Neural cell (in vitro differentiated cells): Measurements from ENCODE around the gene RETNLB. TPM values are rescaled to one million over a fixed set of nuclear protein-coding genes. Genes with fewer than 3 reads are reported as not detected.

Experiments
- H2AFZ ChIP-seq: fragments of 200-600, 300-800 bp; sonication (generic), shearing (Covaris generic); 2 replicates; pipeline ENCODE4 v1.6.0; 2014; ENCODE audit warnings: low read depth, mild to moderate bottlenecking, antibody characterized with exemption, low read length, moderate library complexity
- H3F3A ChIP-seq: fragments of 200-600 bp; shearing (Covaris generic); 2 replicates; pipeline ENCODE4 v1.6.1; 2016; ENCODE audit warnings: mild to moderate bottlenecking, moderate library complexity, mixed read lengths, antibody characterized with exemption, low read length; ENCODE audit not compliant: insufficient read depth, poor library complexity, severe bottlenecking
- H3K27ac ChIP-seq: fragments of 200-600, 300-800 bp; sonication (generic), shearing (Covaris generic); 2 replicates; pipeline ENCODE4 v1.5.1; 2014; ENCODE audit warnings: mild to moderate bottlenecking, low read length, moderate library complexity
- H3K27me3 ChIP-seq: fragments of 300-800, 200-600 bp; sonication (generic), shearing (Covaris generic); 2 replicates; pipeline ENCODE4 v1.6.0; 2014; ENCODE audit warnings: mild to moderate bottlenecking, low read depth, low read length, moderate library complexity; ENCODE audit not compliant: insufficient read depth
- H3K36me3 ChIP-seq: fragments of 300-800, 200-600 bp; sonication (generic), shearing (Covaris generic); 2 replicates; pipeline ENCODE4 v1.5.1; 2014; ENCODE audit warnings: mild to moderate bottlenecking, antibody characterized with exemption, low read length, moderate library complexity; ENCODE audit not compliant: insufficient read depth
- H3K4me2 ChIP-seq: fragments of 300-800, 200-600 bp; sonication (generic), shearing (Covaris generic); 2 replicates; pipeline ENCODE4 v1.6.0; 2014; ENCODE audit warnings: mild to moderate bottlenecking, low read length
- H3K4me3 ChIP-seq: fragments of 300-800, 200-600 bp; sonication (generic), shearing (Covaris generic); 2 replicates; pipeline ENCODE4 v1.5.1; 2014; ENCODE audit warnings: mild to moderate bottlenecking, low read length, moderate library complexity
- H3K79me2 ChIP-seq: fragments of 200-600 bp; shearing (Covaris generic); replicated peaks from 2 replicates; pipeline ENCODE4 v1.6.0; 2014; ENCODE audit warnings: mild to moderate bottlenecking, low read length, moderate library complexity; ENCODE audit not compliant: insufficient read depth
- H3K9ac ChIP-seq: fragments of 300-800, 200-600 bp; sonication (generic), shearing (Covaris generic); 2 replicates; pipeline ENCODE4 v1.6.1; 2016; ENCODE audit warnings: mild to moderate bottlenecking, low read length, mixed read lengths
- H3K9me2 ChIP-seq: fragments of 200-600 bp; shearing (Covaris generic); 2 replicates; pipeline ENCODE4 v1.6.1; 2016; ENCODE audit warnings: mild to moderate bottlenecking, low read length, mixed read lengths; ENCODE audit not compliant: insufficient read depth
- H3K9me3 ChIP-seq: fragments of 200-600, 300-800 bp; sonication (generic), shearing (Covaris generic); 2 replicates; pipeline ENCODE4 v1.6.1; 2016; ENCODE audit warnings: mild to moderate bottlenecking, mixed run types, low read length, moderate library complexity, mixed read lengths
- H4K20me1 ChIP-seq: fragments of 200-600 bp; shearing (Covaris generic); 2 replicates; pipeline ENCODE4 v1.6.1; 2016; ENCODE audit warnings: mild to moderate bottlenecking, mixed run types; ENCODE audit not compliant: insufficient read depth
- EP300 ChIP-seq: fragments of 450-650 bp; conservative IDR thresholded peaks from 2 replicates; pipeline ENCODE4 v1.6.1; 2014; ENCODE audit warnings: antibody characterized with exemption, mild to moderate bottlenecking, moderate library complexity; ENCODE audit not compliant: poor library complexity, severe bottlenecking
- EZH2 ChIP-seq: fragments of 200-600, 300-800 bp; shearing (Covaris generic), sonication (generic); IDR thresholded peaks from 2 replicates; pipeline ENCODE4 v1.6.1; 2014; ENCODE audit warnings: antibody characterized with exemption, low read length, borderline replicate concordance, mild to moderate bottlenecking; ENCODE audit not compliant: insufficient read depth, poor library complexity, severe bottlenecking
- MXI1 ChIP-seq: fragments of 450-650 bp; conservative IDR thresholded peaks from 2 replicates; pipeline ENCODE4 v1.6.1; 2014; ENCODE audit warnings: antibody characterized with exemption, mild to moderate bottlenecking; ENCODE audit not compliant: poor library complexity, severe bottlenecking
- POLR2AphosphoS5 ChIP-seq: IDR thresholded peaks from 2 replicates; pipeline ENCODE4 v1.6.1; 2012
- RAD21 ChIP-seq: fragments of 450-650 bp; conservative IDR thresholded peaks from 2 replicates; pipeline ENCODE4 v1.6.1; 2014; ENCODE audit warnings: antibody characterized with exemption, mild to moderate bottlenecking, moderate library complexity
- SMC3 ChIP-seq: fragments of 450-650 bp; conservative IDR thresholded peaks from 2 replicates; pipeline ENCODE4 v1.6.1; 2014; ENCODE audit warnings: antibody characterized with exemption, mild to moderate bottlenecking, moderate library complexity; ENCODE audit not compliant: poor library complexity
- TAF1 ChIP-seq: IDR thresholded peaks from 2 replicates; pipeline ENCODE4 v1.6.1; 2012; ENCODE audit warnings: low read depth
- polyA minus RNA-seq: library from RNA; depleted of rRNA, polyadenylated mRNA; stranded (reverse); fragments of >200 nt; gene quantifications from 2 replicates; pipeline ENCODE4 v1.2.3, GENCODE V29; 2014
- polyA plus RNA-seq: library from polyadenylated mRNA; depleted of rRNA; stranded (reverse); fragments of >200 nt; gene quantifications from 2 replicates; pipeline ENCODE4 v1.2.3, GENCODE V29; 2014
- TF ChIP-seq, protein P1 (sequence below): IDR thresholded peaks from 2 replicates; pipeline ENCODE4 v1.6.1; 2012; ENCODE audit warnings: borderline replicate concordance
- TF ChIP-seq, protein P2 (sequence below): fragments of 450-650 bp; IDR thresholded peaks from 2 replicates; pipeline ENCODE4 v1.5.1; 2014; ENCODE audit warnings: antibody characterized with exemption, mild to moderate bottlenecking, moderate library complexity; ENCODE audit not compliant: poor library complexity, severe bottlenecking

RETNLB gene, protein sequence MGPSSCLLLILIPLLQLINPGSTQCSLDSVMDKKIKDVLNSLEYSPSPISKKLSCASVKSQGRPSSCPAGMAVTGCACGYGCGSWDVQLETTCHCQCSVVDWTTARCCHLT
- polyA plus RNA-seq (not detected in 2 replicates), polyA minus RNA-seq (not detected in 2 replicates)

DNA sequence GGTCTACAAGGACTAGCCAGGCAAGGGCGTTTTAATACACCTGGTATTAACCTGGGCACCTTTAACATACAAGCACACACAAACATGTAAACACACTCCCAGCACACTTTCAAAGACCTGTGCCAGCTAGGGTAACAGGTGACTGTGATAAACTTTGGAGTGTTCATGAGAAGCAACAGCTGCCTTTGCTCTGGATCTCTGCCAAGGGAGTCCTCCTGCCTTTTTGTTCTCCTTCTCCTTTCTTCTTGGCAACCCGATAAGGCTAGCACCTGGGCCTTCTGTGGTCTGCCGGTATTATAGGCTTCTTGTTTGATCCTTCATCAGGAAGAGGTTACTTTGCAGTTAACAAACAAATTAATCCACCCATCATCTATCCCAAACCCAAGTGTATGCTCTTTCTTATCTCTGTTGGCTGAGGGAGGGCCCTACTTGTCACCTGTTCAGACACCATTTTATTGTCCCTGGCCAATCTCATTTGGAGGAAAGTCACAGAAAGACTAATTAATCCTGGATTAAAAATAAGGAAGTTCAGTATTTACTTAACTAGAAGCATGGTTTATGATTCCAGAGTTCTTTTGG, at the start of gene RETNLB:
RETNLB (minus strand) TSS at position 7 of the 579 bp plus-strand sequence. CDS start 225 bp downstream, outside the sequence.
- Histone ChIP-seq H3K9me2 (no peaks in the 10 kb centered on the region), H3K79me2 (no peaks in the 10 kb centered on the region), H3K36me3 (no peaks in the 10 kb centered on the region), H3K4me2 (no peak within 1 kb of the TSS), H2AFZ (no peak within 1 kb of the TSS), H3K27me3 (no peaks in the 10 kb centered on the region), H3K9me3 (no peaks in the 10 kb centered on the region), H3K4me3 (no peak within 1 kb of the TSS), H3K27ac (no peak within 1 kb of the TSS), H3K9ac (no peak within 1 kb of the TSS), H3F3A (no peaks in the 10 kb centered on the region), H4K20me1 (no peaks in the 10 kb centered on the region)
- TF ChIP-seq EZH2 (no peak), MXI1 (no peak), RAD21 (no peak), EP300 (no peak), SMC3 (no peak), POLR2AphosphoS5 (no peak), TAF1 (no peak)
- TF ChIP-seq, protein P1, sequence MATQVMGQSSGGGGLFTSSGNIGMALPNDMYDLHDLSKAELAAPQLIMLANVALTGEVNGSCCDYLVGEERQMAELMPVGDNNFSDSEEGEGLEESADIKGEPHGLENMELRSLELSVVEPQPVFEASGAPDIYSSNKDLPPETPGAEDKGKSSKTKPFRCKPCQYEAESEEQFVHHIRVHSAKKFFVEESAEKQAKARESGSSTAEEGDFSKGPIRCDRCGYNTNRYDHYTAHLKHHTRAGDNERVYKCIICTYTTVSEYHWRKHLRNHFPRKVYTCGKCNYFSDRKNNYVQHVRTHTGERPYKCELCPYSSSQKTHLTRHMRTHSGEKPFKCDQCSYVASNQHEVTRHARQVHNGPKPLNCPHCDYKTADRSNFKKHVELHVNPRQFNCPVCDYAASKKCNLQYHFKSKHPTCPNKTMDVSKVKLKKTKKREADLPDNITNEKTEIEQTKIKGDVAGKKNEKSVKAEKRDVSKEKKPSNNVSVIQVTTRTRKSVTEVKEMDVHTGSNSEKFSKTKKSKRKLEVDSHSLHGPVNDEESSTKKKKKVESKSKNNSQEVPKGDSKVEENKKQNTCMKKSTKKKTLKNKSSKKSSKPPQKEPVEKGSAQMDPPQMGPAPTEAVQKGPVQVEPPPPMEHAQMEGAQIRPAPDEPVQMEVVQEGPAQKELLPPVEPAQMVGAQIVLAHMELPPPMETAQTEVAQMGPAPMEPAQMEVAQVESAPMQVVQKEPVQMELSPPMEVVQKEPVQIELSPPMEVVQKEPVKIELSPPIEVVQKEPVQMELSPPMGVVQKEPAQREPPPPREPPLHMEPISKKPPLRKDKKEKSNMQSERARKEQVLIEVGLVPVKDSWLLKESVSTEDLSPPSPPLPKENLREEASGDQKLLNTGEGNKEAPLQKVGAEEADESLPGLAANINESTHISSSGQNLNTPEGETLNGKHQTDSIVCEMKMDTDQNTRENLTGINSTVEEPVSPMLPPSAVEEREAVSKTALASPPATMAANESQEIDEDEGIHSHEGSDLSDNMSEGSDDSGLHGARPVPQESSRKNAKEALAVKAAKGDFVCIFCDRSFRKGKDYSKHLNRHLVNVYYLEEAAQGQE, result no peak
- TF ChIP-seq, protein P2, sequence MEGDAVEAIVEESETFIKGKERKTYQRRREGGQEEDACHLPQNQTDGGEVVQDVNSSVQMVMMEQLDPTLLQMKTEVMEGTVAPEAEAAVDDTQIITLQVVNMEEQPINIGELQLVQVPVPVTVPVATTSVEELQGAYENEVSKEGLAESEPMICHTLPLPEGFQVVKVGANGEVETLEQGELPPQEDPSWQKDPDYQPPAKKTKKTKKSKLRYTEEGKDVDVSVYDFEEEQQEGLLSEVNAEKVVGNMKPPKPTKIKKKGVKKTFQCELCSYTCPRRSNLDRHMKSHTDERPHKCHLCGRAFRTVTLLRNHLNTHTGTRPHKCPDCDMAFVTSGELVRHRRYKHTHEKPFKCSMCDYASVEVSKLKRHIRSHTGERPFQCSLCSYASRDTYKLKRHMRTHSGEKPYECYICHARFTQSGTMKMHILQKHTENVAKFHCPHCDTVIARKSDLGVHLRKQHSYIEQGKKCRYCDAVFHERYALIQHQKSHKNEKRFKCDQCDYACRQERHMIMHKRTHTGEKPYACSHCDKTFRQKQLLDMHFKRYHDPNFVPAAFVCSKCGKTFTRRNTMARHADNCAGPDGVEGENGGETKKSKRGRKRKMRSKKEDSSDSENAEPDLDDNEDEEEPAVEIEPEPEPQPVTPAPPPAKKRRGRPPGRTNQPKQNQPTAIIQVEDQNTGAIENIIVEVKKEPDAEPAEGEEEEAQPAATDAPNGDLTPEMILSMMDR, result no peak

DNA sequence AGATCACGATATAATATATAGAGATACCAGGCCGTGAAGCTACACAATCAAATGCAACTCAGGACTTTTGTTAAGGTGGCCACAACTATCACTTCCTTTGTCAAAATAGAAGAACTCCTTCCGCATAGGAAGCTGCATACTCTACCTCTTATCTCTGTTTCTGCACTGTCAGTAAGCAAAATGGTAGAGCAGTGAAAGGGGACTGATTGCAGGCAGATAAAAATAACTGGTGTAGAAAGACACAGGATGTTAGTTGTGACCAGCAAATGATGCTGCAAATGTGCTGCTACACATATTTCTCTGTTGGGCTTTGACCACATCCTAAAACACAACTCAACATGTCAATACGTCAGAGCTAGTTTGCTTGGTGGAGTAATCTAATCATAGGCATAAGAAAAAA, 49.1 kb upstream of the RETNLB start:
- no peaks in the 10 kb centered on the region for H3F3A ChIP-seq
- H3K79me2 ChIP-seq, result no peaks in the 10 kb centered on the region
- no peak overlapping the region for H2AFZ ChIP-seq
- no peaks in the 10 kb centered on the region for H4K20me1 ChIP-seq
- H3K27ac ChIP-seq, result no peak overlapping the region
- no peaks in the 10 kb centered on the region for H3K9me3 ChIP-seq
- H3K4me2 ChIP-seq, result no peak overlapping the region
- TF ChIP-seq POLR2AphosphoS5 (no peak), EZH2 (no peak), SMC3 (no peak), TAF1 (no peak), EP300 (no peak), MXI1 (no peak), RAD21 (no peak)
- TF ChIP-seq, protein P2, result no peak
- TF ChIP-seq, protein P1, result no peak
- no peaks in the 10 kb centered on the region for H3K9me2 ChIP-seq
- no peak overlapping the region for H3K4me3 ChIP-seq
- H3K36me3 ChIP-seq, result no peaks in the 10 kb centered on the region
- no peak overlapping the region for H3K9ac ChIP-seq
- no peaks in the 10 kb centered on the region for H3K27me3 ChIP-seq
